HG03045 (cell line): Measurements from ENCODE around the gene AGO3.

Experiments used
- ATAC-seq: cut with Tn5 transposase; IDR thresholded peaks from one replicate; pipeline ENCODE4 v1.9.1; 2021; ENCODE audit warnings: mild to moderate bottlenecking, moderate library complexity; ENCODE audit not compliant: unreplicated experiment

The AGO3 gene

DNA sequence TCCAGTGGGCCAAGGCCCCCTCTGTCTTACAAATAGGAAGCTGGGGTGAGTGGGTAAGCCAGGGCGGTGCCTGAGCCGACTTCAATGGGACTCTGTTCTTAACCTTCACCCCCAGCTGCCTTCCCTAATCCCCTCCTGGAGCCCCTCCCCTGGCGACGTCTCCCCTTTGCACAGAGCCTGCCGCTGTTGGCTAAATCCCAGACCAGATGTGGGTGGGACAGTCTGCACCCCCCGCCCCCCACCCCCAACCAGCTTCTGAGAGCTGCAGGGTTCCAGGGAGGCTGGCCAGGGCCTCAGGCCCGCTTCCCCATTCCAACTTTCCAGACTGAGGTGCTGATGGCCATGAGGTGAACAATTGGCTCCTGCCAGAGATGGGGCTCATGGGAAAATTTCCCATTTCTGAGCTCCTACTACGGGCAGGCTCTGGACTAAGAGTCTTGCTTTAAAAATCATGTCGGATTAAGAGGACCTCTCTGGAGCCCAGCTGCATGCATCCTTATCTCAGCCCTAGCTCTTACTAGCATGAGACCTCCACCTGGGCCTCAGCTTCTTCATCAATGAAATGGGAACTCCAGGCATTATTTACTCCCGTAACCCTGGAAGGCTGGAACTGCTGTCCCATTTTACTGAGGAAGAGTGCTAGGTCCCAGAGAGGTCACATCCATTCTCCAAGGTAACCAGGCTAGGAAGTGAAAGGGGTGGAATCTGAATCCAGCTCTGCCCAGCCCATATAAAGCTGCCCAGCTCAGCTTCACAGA, 187.7 kb downstream of the AGO3 start:
- no peak for ATAC-seq

DNA sequence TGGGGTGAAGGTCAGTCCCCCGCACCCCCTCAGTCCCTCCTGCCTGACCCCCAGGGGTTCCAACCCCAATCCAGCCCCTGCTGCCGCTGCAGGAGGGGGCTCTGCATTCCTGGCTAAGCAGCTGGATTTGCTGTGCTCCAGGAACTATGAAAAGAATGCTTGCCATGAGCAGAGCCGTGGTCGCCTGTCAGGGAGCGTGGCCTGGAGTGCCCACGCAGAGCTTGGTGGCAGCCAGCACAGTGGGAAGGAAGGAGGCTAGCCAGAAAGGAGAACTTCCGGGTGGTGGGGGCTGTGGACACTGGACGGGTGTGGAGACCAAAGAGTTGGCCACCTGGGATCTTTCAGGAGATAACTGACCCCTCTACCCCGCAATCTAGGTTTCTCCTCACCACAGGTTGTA, 188.6 kb downstream of the AGO3 start:
- no peak for ATAC-seq
